HEK293 (cell line): ENCODE data around the gene LCN9.

Source experiments
- CTCF ChIA-PET: fragments of 350-600 bp; formaldehyde crosslinking; extraction: SDS; loops from one replicate; lab custom pipeline; 2021; ENCODE audit warnings: antibody characterized with exemption; lab: Yijun Ruan, JAX
- POLR2A ChIA-PET: fragments of 300-600 bp; formaldehyde crosslinking; extraction: SDS; loops from one replicate; lab custom pipeline; 2020; ENCODE audit warnings: antibody characterized with exemption, inconsistent platforms; lab: Yijun Ruan, JAX
- H3K27ac ChIP-seq: fragments of 200-500 bp; sonication (Bioruptor generic); 2 replicates; pipeline ENCODE4 v1.5.1; 2014; ENCODE audit warnings: low read depth, low read length, control low read depth, inconsistent platforms; ENCODE audit errors: extremely low read depth
- H3K36me3 ChIP-seq, 2 experiments: fragments of 200-500 bp in 1 of 2; sonication (Bioruptor generic) in 1 of 2; 1 replicate in 1 of 2; 2 replicates in 1 of 2; pipeline ENCODE4 v1.5.1; 2014 to 2017; ENCODE audit warnings: inconsistent platforms in 2 of 2, low read length in 2 of 2; ENCODE audit not compliant: control insufficient read depth in 2 of 2, insufficient read depth in 1 of 2
- H3K4me1 ChIP-seq: fragments of 200-500 bp; sonication (Bioruptor generic); 2 replicates; pipeline ENCODE4 v1.5.1; 2014; ENCODE audit warnings: mild to moderate bottlenecking, low read length, inconsistent platforms; ENCODE audit not compliant: control insufficient read depth, insufficient read depth
- H3K4me3 ChIP-seq: 2 replicates; pipeline ENCODE4 v1.5.1; 2011; ENCODE audit warnings: low read depth, mild to moderate bottlenecking, control low read depth, low read length, moderate library complexity
- H3K9me3 ChIP-seq: fragments of 200-500 bp; sonication (Bioruptor generic); 2 replicates; pipeline ENCODE4 v1.5.1; 2014; ENCODE audit warnings: low read depth, low read length, inconsistent platforms; ENCODE audit not compliant: control insufficient read depth, insufficient read depth
- GLIS2 ChIP-seq: fragments of 450-650 bp; formaldehyde crosslinking; IDR thresholded peaks from 2 replicates; pipeline ENCODE4 v1.5.1; 2016; ENCODE audit warnings: missing biosample characterization, missing genetic modification characterization
- TRIM28 ChIP-seq: IDR thresholded peaks from 2 replicates; pipeline ENCODE4 v1.6.1; 2011; ENCODE audit warnings: low read length, control low read depth, borderline replicate concordance
- ZNF10 ChIP-seq: fragments of 450-650 bp; formaldehyde crosslinking; IDR thresholded peaks from 2 replicates; pipeline ENCODE4 v1.5.1; 2017; ENCODE audit warnings: missing biosample characterization, missing genetic modification characterization
- ZNF114 ChIP-seq: fragments of 450-650 bp; formaldehyde crosslinking; IDR thresholded peaks from 2 replicates; pipeline ENCODE4 v1.5.0; 2017; ENCODE audit warnings: missing biosample characterization, missing genetic modification characterization
- ZNF155 ChIP-seq: fragments of 450-650 bp; formaldehyde crosslinking; IDR thresholded peaks from 2 replicates; pipeline ENCODE4 v1.5.1; 2016; ENCODE audit warnings: missing biosample characterization, missing genetic modification characterization
- ZNF266 ChIP-seq: fragments of 450-650 bp; formaldehyde crosslinking; IDR thresholded peaks from 2 replicates; pipeline ENCODE4 v1.5.1; 2016; ENCODE audit warnings: missing biosample characterization, missing genetic modification characterization, low read depth
- ZNF366 ChIP-seq: fragments of 450-650 bp; formaldehyde crosslinking; conservative IDR thresholded peaks from 2 replicates; pipeline ENCODE4 v1.5.1; 2016; ENCODE audit warnings: missing biosample characterization, missing genetic modification characterization
- ZNF404 ChIP-seq: fragments of 450-650 bp; formaldehyde crosslinking; IDR thresholded peaks from 2 replicates; pipeline ENCODE4 v1.5.1; 2017; ENCODE audit warnings: missing biosample characterization, missing genetic modification characterization
- ZNF571 ChIP-seq: fragments of 450-650 bp; formaldehyde crosslinking; IDR thresholded peaks from 2 replicates; pipeline ENCODE4 v1.5.0; 2017; ENCODE audit warnings: missing biosample characterization, missing genetic modification characterization
- ZNF837 ChIP-seq: fragments of 450-650 bp; formaldehyde crosslinking; IDR thresholded peaks from 2 replicates; pipeline ENCODE4 v1.5.1; 2016; ENCODE audit warnings: missing biosample characterization, missing genetic modification characterization
- TF ChIP-seq, protein P1 (sequence below): sonication (generic); formaldehyde crosslinking; IDR thresholded peaks from 2 replicates; pipeline ENCODE4 v1.8.1; 2022; ENCODE audit warnings: mild to moderate bottlenecking, moderate library complexity, missing genetic modification reagents
- TF ChIP-seq, protein P2 (sequence below): fragments of 450-650 bp; formaldehyde crosslinking; IDR thresholded peaks from 2 replicates; pipeline ENCODE4 v1.5.1; 2016; ENCODE audit warnings: missing biosample characterization, missing genetic modification characterization, low read depth
- TF ChIP-seq, protein P3 (sequence below): fragments of 450-650 bp; formaldehyde crosslinking; IDR thresholded peaks from 2 replicates; pipeline ENCODE4 v1.5.1; 2016; ENCODE audit warnings: missing biosample characterization, missing genetic modification characterization
- TF ChIP-seq, protein P4 (sequence below): fragments of 450-650 bp; formaldehyde crosslinking; conservative IDR thresholded peaks from 2 replicates; pipeline ENCODE4 v1.5.1; 2016; ENCODE audit warnings: low read depth, missing biosample characterization, missing genetic modification characterization
- TF ChIP-seq, protein P5 (sequence below): fragments of 450-650 bp; formaldehyde crosslinking; IDR thresholded peaks from 2 replicates; pipeline ENCODE4 v1.5.1; 2016; ENCODE audit warnings: missing biosample characterization, missing genetic modification characterization

The LCN9 gene

DNA sequence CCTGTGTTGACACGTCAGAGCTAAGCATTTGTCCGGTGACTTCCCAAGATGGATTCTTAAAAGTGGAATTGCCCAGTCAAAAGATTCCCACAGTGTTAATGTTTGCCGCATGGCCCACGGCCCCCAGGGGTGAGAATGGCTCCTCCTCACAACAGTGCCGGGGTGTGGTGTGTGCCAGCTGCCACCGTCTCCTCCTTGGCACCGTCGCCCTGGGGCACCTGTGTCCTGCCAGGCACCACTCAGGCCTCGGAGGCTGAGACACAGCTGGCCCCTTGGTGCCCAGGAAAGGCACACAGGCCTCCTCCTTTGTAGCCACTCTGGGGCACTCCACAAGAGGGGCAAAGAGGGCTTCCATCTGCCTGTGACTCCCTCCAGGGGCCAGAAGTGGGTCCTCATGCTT lies 43.2 kb downstream of the LCN9 start:
- Histone ChIP-seq H3K9me3 (no peaks in the 10 kb centered on the region), H3K4me1 (no peaks in the 10 kb centered on the region), H3K36me3 (no peaks in the 10 kb centered on the region), H3K4me3 (no peak overlapping the region), H3K27ac (no peak overlapping the region)
- TF ChIP-seq GLIS2 (tag by site-specific recombination) (no peak), ZNF571 (tag by site-specific recombination) (no peak), ZNF114 (tag by site-specific recombination) (no peak), ZNF404 (tag by site-specific recombination) (no peak), ZNF155 (tag by site-specific recombination) (no peak), TRIM28 (no peak), ZNF266 (tag by site-specific recombination) (no peak), ZNF10 (tag by site-specific recombination) (no peak), ZNF366 (tag by site-specific recombination) (no peak), ZNF837 (tag by site-specific recombination) (no peak)
- TF ChIP-seq, protein P1, sequence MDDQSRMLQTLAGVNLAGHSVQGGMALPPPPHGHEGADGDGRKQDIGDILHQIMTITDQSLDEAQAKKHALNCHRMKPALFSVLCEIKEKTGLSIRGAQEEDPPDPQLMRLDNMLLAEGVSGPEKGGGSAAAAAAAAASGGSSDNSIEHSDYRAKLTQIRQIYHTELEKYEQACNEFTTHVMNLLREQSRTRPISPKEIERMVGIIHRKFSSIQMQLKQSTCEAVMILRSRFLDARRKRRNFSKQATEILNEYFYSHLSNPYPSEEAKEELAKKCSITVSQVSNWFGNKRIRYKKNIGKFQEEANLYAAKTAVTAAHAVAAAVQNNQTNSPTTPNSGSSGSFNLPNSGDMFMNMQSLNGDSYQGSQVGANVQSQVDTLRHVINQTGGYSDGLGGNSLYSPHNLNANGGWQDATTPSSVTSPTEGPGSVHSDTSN = no peak
- TF ChIP-seq, protein P2, sequence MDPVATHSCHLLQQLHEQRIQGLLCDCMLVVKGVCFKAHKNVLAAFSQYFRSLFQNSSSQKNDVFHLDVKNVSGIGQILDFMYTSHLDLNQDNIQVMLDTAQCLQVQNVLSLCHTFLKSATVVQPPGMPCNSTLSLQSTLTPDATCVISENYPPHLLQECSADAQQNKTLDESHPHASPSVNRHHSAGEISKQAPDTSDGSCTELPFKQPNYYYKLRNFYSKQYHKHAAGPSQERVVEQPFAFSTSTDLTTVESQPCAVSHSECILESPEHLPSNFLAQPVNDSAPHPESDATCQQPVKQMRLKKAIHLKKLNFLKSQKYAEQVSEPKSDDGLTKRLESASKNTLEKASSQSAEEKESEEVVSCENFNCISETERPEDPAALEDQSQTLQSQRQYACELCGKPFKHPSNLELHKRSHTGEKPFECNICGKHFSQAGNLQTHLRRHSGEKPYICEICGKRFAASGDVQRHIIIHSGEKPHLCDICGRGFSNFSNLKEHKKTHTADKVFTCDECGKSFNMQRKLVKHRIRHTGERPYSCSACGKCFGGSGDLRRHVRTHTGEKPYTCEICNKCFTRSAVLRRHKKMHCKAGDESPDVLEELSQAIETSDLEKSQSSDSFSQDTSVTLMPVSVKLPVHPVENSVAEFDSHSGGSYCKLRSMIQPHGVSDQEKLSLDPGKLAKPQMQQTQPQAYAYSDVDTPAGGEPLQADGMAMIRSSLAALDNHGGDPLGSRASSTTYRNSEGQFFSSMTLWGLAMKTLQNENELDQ (tag by site-specific recombination) = no peak
- TF ChIP-seq, protein P3, sequence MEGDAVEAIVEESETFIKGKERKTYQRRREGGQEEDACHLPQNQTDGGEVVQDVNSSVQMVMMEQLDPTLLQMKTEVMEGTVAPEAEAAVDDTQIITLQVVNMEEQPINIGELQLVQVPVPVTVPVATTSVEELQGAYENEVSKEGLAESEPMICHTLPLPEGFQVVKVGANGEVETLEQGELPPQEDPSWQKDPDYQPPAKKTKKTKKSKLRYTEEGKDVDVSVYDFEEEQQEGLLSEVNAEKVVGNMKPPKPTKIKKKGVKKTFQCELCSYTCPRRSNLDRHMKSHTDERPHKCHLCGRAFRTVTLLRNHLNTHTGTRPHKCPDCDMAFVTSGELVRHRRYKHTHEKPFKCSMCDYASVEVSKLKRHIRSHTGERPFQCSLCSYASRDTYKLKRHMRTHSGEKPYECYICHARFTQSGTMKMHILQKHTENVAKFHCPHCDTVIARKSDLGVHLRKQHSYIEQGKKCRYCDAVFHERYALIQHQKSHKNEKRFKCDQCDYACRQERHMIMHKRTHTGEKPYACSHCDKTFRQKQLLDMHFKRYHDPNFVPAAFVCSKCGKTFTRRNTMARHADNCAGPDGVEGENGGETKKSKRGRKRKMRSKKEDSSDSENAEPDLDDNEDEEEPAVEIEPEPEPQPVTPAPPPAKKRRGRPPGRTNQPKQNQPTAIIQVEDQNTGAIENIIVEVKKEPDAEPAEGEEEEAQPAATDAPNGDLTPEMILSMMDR = no peak
- TF ChIP-seq, protein P4, sequence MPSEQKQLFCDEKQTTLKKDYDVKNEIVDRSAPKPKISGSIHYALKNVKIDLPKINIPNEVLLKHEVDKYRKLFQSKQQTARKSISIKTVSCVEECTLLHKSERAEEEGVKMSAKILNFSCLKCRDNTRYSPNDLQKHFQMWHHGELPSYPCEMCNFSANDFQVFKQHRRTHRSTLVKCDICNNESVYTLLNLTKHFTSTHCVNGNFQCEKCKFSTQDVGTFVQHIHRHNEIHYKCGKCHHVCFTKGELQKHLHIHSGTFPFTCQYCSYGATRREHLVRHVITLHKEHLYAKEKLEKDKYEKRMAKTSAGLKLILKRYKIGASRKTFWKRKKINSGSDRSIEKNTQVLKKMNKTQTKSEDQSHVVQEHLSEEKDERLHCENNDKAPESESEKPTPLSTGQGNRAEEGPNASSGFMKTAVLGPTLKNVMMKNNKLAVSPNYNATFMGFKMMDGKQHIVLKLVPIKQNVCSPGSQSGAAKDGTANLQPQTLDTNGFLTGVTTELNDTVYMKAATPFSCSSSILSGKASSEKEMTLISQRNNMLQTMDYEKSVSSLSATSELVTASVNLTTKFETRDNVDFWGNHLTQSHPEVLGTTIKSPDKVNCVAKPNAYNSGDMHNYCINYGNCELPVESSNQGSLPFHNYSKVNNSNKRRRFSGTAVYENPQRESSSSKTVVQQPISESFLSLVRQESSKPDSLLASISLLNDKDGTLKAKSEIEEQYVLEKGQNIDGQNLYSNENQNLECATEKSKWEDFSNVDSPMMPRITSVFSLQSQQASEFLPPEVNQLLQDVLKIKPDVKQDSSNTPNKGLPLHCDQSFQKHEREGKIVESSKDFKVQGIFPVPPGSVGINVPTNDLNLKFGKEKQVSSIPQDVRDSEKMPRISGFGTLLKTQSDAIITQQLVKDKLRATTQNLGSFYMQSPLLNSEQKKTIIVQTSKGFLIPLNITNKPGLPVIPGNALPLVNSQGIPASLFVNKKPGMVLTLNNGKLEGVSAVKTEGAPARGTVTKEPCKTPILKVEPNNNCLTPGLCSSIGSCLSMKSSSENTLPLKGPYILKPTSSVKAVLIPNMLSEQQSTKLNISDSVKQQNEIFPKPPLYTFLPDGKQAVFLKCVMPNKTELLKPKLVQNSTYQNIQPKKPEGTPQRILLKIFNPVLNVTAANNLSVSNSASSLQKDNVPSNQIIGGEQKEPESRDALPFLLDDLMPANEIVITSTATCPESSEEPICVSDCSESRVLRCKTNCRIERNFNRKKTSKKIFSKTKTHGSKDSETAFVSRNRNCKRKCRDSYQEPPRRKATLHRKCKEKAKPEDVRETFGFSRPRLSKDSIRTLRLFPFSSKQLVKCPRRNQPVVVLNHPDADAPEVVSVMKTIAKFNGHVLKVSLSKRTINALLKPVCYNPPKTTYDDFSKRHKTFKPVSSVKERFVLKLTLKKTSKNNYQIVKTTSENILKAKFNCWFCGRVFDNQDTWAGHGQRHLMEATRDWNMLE = no peak
- TF ChIP-seq, protein P5, sequence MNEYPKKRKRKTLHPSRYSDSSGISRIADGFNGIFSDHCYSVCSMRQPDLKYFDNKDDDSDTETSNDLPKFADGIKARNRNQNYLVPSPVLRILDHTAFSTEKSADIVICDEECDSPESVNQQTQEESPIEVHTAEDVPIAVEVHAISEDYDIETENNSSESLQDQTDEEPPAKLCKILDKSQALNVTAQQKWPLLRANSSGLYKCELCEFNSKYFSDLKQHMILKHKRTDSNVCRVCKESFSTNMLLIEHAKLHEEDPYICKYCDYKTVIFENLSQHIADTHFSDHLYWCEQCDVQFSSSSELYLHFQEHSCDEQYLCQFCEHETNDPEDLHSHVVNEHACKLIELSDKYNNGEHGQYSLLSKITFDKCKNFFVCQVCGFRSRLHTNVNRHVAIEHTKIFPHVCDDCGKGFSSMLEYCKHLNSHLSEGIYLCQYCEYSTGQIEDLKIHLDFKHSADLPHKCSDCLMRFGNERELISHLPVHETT (tag by site-specific recombination) = no peak
- ChIA-PET POLR2A (no interaction called here), CTCF (interaction anchor here (1.3 to 1.4 kb wide), 2 partner anchors 9 to 12 kb away, joined by 3 read pairs; no protein-coding TSS in a partner anchor)
